SIG-M5 (cell line): Measurements from ENCODE around the gene LAMB3.

ENCODE experiments used
- DNase-seq: peaks from one replicate; lab custom pipeline; 2025; lab: John Stamatoyannopoulos, UW

The LAMB3 gene

DNA sequence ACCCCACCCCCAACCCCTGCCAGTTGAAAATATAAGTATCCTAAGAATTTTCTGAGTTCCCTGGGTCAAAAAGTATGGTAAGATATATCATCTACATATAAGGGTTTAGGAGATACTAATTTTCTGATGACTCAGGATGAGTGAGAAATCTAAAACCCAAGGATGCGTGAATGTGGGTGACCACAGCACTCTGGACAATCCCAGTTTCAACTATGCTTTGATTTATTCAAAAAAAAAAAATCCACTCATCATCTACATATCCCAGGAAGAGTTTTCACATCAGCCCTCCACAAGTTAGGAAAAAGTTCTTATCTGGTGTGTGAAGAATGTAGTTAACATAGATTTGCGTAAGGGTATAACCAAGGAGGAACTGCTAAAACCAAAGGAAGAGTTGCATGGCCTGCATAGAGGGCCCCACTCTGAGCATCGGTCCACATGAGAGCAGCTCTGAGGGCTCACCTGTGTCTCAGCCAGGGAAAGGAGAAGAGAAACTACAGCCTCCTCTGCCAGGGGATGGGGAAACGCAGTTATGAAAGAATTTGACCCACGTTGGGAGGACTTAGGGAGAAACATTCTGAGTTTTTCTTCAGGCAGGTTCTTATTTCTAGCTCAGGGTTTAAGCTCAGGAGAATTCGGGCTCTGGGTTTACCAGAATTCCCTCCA, 18.8 kb downstream of the LAMB3 start:
- no peak for DNase-seq

DNA sequence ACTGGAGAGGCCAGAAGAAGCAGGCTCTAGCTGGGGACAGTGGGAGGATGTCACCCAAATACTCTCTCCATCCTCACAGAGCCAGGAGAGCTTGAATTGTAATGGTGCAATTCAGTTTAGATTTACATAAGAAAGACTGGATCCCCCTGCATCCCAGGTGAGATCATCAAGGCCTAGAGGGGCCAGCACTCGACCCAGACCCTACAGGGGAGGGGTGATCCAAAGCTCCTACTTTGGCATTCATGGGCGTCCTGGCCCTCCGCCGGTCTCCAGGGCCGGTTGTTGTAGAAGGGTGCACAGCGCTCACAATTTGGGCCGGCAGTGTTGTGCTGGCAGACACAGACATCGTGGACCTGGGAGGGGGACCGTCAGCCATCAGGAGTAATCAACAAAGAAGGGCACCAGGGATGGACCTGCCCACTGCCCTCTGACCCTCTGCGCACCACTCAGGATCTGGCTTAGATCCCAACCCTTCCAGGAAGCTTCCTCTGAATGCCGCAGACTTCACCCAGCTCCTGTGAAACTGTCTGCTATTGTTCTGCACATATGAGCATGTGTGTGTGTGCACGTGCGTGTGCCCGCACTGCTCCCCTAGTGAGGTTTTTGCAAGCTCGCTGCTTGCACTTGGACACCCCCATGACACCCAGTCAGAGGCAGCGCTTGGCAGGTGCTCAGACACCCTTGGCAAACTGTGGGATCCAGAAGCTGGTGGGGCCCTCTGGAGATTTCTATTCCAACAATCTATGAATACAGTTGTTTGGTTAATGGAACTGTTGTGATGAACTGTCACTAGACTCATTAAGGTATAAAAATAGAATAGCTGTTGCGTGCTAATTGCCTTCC, 21.6 kb downstream of the LAMB3 start:
- no peak for DNase-seq

DNA sequence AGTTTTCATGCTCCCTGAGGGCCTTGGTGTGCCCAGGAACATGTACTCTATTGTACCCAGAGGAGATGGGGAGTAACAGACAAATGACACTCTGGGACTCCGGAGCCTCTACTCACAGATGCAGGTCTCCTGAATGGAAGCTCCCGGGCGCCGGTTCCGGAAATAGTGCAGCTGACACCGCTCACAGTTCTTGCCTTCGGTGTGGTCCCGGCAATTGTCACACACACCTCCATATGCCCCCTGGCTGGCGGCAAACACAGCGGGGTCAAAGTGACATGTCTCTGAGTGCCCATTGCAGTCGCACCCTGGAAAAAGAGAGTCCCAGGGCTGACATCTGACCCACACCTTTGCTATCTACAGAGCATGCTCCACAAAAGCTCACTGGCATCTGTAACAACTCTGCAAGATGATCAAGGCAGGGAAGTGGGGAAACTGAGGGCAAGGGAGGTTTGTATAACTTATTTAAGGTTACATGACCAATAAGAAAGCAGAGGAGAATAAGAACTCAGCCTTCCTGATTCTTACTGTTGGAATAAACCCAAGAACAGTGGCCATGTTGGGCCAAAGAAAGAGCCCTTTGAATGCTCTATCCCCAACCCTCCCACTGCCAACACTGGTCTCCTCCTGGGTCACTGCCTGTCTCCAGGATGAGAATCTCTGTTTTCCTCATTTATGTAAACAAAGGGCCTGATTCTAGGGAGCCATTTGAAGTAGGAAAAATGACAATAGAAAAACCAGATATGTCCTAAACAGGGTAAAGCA, 22.4 kb downstream of the LAMB3 start:
- no peak for DNase-seq

DNA sequence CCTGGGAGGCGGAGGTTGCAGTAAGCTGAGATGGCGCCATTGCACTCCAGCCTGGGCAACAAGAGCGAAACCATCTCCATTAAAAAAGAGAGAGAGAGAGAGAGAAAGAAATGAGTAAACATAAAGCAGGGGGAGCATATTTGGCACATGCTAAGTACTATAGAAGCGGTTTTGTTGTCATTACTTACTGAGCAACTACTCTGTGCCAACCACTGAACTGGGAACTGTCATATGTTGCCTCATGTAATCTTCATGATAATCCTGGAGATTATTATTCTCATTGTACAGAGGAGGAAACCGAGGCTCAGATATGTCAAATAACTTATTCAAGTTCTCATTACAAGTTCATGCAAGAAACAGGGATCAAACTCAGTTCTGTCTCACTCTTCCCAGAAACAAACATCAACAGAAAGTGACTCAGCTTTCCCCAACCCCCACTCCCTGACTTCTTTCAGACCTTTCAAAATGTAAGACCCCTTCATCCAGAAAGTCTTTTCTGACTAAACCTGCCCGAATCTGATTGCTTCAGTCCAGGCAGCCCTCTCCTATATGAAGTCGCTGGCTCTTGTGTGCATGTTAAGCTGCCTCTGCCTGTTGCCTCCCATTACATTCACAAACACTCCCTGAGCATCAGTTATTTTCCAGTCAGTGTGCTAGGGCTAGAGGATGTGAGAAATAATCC, 23.5 kb downstream of the LAMB3 start:
- no peak for DNase-seq

DNA sequence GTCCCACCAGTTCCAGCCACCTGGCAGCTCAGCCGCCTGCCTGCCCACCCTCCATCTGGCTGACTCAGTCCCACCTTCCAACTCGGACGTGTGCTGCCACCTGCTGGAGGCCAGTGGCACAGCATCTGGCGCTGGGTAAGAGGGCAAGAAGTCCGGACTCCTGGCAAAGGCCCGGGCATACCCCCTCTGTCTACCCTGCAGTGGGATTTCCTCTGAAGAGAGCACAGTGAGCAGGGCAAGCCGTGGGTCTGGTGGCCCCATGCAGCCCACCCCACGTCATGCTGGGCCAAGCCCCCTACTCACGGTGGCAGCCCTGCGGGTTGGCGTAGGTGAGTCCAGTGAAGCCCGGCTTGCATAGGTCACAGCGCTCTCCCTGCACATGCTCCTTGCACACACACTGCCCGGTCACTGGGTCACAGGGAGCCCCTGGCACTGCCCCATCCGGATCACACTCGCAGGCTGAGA, 24.5 kb downstream of the LAMB3 start:
- DNase-seq, result no peak

DNA sequence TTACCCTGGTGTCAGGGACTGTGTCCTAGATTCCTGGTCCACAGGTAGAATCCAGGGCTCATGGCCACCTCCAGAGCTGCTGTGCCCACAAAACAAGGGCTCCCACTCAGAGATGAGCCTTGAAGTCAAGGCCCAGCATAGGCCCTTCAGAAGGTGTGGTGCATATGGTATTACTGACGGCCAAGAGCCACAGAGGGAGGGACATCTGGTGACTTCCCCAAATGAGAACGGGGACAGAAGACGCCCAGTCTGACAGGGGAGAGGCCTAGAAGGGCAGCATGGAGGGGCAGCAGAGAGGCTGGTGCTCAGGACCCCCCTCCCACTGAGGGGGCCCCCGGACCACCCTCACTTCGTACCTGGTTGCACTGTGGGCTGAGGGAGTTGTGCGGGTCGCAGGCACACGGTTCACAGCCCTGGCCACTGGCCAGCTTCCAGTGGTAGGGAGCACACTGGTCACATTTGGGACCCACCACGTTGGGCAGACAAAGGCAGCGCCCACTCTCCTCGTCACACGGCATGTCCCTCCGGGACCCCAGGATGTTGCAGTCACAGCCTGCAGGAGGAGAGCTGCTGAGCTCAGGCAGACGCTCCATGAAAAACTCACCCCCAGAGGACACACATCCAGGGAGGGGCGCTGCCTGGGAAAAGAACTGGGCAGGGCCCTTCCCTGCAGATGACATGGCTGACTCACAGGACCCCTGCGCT, 25.0 kb downstream of the LAMB3 start:
- DNase-seq, result no peak

DNA sequence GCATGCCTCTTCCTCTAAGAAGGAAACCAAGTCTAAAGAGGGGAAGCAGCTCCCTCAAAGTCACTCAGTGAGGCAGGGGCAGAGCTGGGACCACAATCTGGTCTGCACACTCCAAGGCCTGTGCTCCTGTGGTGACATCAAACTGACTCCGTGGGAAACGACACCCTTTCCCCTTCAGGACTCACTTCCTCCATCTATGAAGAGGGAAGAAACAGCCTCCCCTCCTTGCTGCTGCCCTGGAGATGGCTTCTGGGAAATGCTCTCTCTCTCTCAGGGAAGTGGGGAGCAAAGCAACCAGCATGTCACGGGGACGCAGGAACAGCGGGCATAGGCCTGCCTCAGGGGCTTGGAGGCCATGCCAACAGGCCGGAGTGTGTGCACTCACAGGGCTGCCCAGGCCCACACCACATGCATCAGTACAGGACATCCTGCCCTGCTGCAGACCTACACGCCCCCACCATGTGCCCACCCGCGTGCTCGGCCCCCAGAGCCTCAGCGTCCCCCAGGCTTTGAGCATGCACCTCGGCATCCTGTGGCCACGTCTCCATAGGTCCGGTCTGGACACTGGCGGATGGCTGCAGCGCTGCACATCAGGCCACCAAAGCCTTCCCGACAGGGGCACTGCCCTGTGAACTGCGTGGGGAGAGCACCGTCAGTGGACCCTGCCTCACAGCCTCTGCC, 25.7 kb downstream of the LAMB3 start:
- no peak for DNase-seq

DNA sequence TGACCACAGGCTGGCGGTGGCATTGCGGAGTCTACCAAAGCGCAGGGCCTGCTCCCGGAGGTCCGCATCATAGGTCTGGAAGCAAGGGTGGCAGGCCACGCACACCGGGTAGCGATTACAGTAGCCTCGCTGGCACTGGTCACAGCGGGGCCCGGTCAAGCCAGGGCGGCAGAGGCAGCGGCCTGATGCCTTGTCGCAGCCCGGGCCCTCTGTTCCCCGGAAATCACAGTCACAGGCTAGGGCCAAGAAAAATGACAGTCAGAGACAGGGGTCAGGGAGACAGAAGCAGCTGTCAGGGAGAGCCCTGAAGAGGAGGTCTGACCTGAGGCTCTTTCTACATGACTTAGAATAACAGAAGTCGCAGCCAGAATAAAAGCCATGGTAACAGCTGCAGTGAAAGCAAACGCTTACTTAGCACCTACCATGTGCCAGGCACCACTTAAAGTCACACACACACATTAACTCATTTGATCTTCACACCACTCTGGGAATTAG, 26.4 kb downstream of the LAMB3 start:
- DNase-seq, result no peak

DNA sequence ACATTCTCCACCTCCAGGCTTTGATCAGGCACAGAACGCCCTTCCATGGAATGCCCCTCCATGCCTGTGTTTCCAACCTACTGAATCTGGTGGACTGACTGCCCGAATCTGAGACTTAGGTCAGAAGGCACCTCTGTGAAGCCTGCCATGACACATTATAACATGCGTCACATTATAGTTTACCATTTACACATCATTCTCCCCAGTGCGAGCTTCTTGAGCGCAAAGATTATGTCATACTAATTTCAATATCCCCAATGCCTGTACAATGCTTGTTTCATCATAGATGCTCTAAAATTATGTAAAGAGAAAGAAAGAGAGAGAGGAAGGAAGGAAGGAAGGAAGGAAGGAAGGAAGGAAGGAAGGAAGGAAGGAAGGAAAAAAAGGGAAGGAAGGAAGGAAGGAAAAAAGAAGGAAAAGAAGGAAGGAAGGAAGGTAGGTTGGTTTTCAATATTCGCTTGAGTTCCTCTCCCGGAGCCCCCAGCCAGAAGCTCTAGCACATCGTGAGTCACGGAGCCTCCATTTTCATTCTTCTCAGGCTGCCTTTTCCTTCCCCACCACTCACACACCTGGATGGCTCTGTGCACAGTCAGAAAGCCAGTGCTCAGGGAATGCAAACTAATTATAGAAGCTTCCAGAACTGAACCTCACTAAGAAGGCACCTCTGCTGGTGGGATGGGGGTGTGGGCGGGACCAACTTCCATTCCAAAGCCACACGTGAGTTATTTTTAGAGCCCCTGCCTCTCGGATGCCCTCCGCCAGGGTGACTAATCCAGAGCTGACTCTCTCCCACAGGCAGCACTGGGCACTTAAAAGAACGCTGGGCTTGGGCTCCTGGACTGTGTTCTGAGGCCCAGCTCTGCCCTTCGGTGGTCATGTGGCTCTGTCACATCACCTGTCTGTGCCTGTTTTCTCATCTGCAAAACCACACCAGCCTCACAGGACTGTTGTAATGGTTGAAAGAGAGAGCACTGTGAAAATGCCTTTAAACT, 27.4 kb downstream of the LAMB3 start:
- no peak for DNase-seq

DNA sequence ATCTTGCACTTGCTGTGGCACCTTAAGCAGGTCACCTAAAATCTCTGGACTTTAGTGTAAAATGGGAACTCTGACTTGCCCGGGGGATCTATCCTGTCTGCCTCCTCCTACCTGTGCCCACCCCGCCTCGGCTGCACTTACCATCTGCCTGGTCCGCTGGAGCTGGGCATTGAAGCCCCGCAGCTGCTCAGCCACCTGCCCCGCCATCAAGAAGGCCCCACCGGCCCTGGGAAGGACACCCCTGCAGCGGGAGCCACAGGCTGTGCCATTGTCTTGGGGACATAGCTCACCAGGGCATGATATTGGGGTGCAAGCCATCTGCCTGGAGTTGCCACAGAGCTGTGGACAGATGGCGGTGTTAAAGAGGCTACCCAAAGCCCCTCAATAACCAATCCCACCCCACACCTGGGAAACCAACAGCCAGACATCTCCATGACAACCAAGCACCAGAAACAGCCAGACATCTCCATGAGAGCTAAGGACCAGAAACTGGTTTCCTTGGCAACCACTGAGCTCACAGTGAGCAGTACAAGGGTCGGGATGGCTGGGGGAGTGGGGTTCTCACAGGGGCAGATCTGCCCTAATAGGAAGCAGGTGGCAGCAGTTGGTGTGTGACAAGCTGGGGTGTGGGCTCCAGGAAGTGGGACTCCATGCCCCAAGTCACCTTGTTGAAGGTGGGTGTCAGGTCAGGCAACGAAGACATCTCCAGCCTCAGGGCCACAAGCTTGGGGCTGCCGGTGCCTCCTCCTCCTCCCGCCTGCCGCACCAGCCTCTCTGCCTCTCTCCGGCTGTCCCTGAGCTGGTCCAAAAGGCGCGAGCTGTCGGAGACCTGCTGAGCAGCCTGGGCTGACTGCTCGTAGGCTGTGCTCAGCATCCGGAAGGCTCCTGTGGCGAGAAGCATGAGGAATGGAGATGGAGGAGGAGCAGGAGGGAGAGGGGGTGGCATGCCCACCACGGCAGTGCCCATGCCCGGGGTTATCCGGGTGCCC, 29.1 kb downstream of the LAMB3 start:
- no peak for DNase-seq

DNA sequence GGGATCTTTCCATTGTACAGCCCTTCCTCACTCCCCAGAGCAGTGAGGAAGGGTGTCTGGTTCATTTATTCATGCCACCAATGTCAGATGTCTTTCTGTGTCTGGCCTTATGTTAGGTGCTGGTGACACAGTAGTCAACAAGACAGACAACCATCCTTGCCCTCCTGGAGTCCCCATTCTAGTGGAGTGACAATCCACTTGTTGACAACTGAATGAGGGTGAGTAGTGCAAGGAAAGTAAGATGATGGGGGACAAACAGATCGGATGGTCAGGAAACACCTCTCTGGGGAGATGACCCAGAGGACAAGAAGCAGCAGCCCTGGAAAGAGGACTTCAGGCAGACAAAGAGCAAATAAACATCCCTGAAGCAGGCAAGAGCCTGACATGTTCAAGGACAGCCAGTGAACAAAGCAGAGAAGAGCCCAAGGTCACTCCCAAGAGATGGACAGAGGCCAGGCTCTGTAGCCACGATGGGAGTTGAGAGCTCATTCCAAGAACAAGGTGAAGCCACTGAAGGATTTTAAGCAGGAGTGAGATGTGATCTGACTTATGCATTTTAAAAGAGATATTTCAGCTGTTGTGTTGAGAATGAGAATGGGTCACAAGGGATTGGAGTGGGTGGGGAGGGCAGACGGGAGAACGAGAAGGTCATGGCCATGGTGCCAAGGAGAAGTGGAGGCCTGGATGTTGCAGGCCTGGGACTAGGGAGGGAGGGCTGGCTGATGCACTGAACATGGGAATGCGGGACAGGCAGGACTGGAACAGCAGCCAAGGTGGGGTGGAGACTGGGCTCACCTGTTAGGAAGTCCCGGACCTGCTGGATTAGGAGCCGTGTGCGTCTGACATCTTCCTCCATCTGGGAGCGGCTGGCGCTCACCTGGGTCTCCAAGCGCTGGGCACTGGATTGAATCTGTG, 30.2 kb downstream of the LAMB3 start:
- DNase-seq, result no peak

DNA sequence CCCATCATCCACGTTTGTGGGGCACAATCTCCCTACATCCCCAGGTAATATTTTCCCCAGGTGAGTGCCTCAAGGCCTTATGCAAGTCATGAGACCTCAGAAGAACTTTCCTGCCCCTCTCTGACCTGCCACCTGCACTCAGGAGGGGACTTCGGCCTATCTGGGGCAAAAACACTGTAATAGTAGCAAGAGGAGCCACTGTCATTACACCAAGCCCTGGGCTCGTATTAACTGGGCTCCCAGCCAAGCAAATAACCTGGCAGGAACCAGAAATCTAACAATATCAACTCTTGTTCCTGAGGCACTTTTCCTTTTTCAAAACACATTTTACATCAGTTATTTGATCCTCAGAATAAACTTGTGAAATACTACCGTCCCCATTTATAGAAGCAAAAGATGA, 30.9 kb downstream of the LAMB3 start:
- no peak for DNase-seq

DNA sequence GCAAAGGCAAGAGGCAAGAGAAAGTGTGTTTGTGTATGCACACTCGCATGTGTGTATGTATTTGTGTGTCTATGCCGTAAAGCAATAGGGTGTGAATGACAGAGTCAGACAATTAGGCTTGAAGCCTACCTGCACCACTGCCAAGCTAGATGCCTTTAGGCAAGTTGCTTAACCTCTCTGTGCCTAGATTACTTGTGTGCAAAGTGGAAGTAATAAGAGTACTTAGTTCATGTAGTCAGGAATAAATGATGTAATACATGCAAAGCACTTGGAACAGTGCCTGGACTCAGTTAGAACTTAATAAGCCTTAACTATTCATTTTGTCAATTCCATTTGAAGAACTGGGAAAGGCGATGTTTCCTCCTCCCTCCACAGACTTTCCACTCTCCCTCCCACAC, 31.7 kb downstream of the LAMB3 start:
- DNase-seq, result no peak

DNA sequence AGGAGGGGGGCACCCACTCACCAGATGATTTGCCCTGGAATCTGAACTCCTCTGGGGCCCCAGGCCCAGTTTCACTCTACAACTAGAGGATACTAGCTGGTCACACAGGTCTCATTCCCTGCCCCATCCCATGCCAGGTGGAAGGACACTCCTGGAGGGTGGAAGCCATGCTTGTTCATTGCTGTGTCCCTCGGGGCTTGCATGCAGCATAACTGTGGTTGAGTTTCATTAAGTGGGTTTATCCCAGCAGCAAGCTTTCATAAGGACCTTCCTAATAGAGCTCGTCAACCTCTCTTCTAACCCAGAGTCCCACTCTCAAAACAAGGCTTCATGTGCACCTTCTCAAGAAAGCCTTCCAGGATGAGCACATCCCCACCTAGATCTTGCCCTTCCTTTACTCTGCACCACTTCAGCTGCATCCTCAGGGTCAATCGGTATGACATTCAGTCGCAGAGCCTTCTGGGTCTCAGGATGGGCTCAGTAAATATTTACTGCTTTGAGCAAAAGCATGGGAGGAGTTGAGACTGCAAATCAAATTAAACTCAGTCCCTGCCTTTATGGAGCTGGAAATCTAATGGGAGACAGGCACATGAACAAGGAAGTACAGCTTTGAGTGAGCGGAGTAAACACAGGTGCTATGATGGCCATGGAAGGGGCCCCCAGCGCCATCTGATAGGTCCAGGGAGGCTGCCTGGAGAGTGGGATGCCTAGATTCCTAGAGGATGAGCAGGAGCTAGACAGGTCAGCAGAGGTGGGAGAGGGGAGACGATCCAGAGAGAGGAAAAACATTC, 32.3 kb downstream of the LAMB3 start:
- no peak for DNase-seq

DNA sequence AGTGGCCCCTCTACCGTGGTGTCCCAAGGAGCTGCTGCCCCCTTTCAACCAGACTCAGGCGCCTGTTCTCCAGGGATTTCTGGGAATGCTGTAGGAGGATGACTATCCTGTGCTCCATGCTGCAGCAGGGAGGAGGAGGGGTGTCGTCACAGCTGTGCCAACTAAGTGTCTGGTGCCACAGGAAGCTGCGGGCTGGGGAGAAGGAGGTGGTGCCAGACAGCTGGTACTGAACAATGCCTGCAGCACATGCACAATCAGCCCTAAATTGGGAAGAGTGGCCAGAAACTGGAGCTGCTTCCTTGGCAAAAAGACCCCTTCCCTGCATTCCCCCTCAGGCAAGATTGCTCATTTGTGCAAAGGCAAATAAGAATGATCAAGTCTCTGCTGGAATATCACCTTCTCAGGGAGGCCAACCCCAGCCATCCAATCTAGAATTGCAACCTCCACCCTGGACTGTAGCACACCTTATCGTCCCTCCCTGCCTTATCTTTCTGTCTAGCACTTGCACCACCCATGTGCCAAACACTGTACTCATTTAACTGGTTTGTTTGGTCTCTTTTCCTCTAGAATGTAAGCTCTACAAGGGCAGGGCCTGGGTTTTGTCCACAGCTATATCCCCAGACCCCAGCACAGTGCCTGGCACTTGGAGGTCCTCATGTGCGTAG, 33.3 kb downstream of the LAMB3 start:
- no peak for DNase-seq

DNA sequence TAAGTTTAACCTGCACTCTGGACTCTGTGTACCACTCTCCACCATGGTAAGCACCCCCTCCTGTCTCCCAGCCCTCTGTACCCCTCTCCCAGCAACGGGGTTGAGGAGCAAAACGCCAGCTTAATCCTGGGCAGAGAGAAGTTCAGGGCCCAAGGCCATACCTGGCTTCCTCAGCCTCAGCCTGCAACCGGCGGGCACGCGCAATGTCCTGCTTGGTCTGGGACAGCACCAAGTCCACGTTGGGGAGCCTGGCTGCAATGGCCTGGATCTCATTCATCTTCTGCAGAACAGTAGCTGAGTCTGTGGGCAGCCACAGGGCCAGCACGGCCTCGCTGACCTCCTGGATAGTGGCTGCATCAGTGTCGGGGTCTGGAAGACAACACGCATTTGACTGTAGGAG, 33.9 kb downstream of the LAMB3 start:
- DNase-seq, result no peak
